T-helper 2 cell treated with Interferon-gamma antibody and Interleukin-4, amounts not matched to agents 100 ng/mL and 5 ng/mL, for 36 hours (primary cell): ENCODE data around the gene PRDM16. TPM values are rescaled to one million over a fixed set of nuclear protein-coding genes. Genes with fewer than 3 reads are reported as not detected.

Experiments used
- intact Hi-C: fragments of 100-400 bp; cut with micrococcal nuclease; formaldehyde crosslinking; loops from one replicate; pipeline ENCODE4 v1.15.1; 2023
- total RNA-seq: library from RNA; stranded (reverse); gene quantifications from 2 replicates; pipeline ENCODE4 v1.2.3, GENCODE V29; 2022

PRDM16 gene
- total RNA-seq, 1 donor from 2014 or later = not detected

DNA sequence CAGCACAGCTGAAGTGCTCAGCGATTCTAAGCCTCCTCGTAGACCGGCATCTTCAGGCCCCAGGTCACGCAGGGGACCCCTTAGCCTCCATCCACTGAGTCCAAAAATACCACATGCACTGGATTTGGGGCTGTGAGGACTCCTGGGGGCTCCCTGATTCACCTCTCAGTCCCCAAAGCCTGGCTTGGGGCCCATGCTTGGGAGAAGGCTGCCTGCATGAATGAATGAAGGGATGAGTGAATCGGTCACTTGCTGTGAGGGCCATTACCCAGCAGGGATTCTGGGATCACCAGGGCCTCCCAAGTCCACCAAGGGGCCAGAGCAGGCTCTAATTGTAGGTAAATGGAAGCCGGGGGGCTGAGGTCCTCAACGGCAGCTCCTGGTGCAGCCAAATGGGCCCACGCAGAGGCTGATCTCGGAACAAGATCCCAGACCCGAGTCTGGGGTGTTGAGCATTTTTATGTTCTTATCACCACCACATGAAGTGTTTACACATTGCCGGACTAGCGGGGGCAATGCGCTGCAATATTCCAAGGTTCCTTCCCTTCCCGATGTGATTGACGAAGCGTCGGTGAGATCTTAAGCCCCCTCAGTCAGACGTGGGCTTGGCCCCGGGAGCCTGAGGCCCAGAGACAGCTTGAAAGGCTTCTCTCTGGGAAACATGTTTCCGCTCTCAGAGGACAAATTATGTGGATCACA is 371.9 kb downstream of the PRDM16 start:
- intact Hi-C loops = no loop called here

DNA sequence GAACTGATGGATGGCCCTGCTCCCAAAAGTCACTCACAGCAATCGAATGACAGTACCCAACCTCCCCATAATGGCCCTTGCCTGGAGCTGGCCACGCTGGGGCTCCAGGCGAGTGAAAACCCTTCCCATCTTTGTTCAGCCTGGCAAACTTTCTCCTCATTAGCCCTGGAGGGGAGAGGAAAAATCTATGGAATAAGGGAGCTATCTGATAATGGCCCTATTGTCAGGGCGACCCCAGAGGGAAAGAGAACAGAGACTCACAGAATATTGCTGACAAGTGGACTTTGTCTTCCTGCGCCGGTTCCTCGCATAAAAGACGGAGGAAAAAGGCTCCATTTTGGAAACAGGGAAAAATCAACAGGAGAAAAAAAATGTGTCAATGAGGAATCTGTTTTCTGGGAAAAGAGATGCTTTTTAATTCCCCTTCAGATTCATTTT is 372.4 kb downstream of the PRDM16 start:
- intact Hi-C loops = no loop called here

DNA sequence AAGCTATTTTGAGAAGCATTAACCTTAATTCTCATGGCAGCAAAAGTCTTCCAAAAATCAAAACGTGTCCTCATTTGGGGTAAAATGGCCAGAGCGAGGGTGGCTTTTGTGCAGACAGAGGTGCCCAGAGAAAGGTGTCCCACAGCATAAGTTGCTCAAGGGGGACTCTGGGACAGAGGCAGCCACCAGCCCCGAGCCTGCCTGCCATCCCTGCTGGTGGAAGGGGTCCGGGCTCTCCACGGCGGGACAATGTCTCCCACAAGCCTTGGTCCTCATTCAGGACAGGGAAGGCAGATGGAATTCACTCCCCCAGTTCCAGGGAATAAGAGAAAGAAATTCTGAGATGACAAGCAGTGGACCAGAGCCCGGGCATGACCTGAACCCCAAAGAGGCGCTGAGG is 372.9 kb downstream of the PRDM16 start:
- intact Hi-C loops = no loop called here

DNA sequence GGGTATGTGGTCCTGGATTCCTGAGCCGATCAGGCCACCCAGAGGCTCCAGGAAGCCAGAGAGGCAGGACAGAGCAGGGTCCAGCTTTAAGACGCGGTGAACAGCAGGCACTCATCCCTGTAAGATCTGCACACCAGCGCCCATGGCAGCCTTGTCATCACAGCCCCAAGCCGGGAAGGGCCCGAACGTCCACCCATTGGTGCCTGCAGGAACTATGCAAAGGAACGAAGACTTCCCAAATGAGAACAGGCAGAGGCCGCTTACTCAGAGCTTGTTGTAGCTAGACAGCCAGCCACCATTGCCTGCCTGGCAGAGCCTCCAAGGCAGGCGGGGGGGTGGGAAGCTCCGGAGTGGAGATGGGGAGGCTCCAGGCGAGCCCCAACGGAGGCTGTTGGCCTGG is 373.3 kb downstream of the PRDM16 start:
- intact Hi-C loops = no loop called here

DNA sequence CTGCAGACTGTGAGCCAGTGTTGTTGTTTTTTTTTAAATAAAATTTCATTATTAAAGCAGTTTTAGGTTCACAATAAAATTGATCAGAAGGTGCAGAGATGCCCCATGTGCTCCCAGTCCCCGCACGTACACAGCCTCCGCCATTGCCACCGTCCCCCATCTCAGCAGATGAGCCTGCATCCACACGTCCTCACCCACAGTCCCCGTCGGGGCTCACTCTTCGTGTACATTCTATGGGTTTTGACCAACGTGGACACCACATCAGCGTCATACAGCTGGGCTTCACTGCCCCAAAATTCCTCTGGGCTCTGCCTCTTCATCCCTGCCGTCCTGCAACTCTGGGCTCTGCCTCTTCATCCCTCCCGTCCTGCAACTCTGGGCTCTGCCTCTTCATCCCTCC is 373.9 kb downstream of the PRDM16 start:
- intact Hi-C loops = no loop called here

DNA sequence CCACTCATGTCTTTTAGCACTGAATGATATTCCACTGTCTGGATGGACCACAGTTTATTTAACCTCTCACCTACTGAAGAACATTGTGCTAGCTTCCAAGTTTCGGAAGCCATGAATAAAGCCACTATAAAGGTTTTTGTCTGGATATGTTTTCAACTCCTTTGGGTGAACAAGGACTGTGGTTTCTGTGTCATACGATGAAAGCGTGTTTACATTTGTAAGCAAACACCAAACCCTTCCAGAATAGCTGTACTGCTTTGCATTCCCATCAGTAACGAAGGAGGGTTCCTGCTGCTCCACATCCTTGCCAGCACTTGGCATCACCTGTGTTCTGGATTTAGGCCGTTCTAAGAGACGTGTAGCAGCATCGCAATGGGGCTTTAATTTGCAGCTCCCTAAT is 374.8 kb downstream of the PRDM16 start:
- intact Hi-C loops = no loop called here

DNA sequence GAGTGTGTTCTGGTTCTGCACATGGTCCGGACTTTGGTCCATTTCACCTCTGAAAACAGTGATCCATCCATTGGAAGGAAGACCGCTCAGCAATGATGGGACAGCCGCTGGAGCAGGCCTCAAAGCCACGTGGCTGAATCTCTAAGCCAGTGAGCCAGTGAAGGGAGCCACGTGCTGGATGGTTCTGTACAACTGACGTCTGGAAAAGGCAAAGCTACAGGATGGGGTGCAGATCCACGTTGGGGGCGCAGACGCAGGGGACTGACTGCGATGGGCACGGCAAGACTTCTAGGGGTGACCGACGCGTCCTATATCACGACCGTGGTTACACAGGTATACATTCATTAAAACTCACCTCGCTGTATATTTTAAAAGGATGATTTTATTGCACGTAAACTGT is 375.3 kb downstream of the PRDM16 start:
- intact Hi-C loops = no loop called here

DNA sequence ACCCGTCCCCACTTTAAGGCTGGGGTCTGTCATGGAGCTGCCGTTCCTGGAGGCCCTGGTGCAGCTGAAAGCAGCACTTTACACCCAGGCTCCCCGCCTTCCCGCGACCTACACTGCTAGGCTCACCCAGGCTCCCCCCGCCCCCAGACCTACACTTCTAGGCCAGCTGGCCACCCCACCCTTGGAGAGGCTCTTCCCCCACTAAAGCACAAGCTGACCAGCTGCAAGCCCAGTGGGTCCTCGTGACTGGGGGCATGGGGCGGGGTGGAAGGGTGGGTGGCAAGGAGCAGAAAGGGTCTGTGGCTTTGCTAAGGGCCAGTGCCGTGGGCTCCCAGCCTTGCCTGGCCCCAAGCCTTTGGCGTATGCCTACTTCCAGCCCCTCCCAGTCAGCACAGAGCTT is 375.7 kb downstream of the PRDM16 start:
- intact Hi-C loops = no loop called here

DNA sequence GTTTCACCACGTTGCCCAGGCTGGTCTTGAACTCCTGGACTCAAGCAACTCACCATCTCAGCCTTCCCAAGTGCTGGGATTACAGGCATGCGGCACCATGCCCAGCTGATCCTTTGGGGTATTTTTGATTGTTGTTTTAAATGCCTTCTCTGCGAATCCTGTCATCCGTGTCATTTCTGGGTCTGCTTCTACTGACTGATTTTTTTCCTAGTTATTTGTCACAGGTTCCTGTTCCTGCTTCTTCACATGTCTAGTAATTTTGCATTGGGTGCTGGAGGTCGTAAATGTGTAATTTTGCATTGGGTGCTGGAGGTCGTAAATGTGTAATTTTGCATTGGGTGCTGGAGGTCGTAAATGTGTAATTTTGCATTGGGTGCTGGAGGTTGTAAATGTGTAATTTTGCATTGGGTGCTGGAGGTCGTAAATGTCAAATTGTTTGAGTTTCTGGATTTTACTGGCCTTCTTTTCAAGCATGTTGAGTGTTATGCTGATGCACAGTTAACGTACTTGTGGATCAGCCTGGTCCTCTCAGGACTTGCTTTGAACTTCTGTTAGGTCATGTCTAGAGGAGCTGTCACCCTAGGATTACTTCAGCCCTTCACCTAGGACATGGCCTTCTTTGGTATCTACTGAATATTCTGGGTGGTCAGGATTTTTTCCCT is 381.3 kb downstream of the PRDM16 start:
- intact Hi-C loops = no loop called here

DNA sequence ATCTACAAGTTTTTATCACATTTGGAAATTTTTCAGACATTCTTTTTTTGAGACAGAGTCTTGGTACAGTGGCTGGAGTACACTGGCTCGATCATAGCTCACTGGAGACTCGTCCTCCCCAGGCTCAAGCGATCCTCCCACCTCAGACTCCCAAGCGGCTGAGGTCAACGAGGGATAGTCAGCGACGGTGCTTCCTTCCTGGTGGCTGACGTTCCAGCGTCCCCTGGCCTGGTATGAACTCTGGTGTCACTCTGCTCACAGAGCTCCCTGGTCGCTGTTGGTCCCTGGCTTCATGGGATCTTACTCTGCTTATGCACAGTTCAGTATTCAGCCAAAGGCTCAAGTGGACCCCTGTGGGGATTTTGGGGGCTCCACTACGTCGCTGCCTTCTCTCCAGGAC is 382.0 kb downstream of the PRDM16 start:
- intact Hi-C loops = no loop called here

DNA sequence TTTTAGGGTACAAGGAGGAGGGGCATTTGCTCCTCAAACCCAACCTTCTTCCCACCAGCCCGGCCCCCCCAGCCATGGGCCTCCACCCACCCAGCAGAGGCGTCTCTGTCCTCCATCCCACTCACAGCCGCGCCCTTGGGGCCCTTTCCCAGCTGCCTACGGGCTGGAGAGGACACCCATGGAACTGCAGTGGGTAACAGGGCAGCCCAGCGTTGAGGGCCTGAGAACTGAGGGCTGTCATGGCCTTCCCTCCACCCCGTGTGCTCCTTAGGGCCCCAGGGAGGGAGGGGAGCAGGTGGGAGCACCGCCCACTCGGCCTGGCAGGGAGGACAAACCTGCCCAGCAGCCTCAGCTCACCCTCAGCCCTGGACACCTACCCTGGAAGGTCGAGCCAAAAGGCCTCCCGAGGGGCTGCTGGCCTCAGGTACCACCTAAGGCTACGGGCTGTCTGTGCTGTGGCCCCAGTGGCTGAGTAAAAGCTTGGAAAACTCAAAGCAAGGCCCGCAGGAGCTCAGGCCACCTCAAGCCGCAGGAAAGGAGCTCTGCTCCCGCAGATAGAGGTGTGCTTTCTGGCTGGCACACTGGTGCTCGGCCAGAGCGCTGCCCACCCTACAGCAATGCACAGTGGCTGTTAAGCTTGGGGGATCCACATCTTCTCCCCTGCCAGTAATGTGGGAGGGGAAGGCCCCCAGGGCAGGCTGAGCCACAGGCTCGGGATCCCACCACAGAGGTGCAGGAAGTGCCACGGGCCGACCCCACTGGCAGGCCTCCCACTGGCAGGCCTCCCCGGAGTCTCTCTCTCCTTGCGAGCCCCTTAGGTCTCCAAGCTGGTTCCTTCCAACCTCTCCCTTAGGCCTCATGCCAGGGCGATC is 383.2 kb downstream of the PRDM16 start:
- intact Hi-C loops = no loop called here

DNA sequence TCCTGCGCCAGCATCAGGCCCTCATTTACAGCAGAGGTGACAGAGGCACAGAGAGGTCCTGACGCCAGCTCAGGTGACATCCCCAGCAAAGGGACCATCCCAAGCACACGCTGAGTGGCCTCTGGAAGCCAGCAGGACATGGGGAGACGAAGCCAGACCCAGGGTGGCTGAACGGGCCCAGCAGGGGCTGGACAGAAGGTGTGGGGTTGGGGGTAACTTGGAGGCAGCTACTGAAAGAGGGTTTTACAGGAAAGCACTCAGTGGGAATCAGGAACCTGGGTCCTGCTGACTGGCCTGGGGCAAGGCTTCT is 383.8 kb downstream of the PRDM16 start:
- intact Hi-C loops = loop anchor here (1.0 kb wide), 1 partner anchor 166 kb away; no protein-coding TSS in a partner anchor

DNA sequence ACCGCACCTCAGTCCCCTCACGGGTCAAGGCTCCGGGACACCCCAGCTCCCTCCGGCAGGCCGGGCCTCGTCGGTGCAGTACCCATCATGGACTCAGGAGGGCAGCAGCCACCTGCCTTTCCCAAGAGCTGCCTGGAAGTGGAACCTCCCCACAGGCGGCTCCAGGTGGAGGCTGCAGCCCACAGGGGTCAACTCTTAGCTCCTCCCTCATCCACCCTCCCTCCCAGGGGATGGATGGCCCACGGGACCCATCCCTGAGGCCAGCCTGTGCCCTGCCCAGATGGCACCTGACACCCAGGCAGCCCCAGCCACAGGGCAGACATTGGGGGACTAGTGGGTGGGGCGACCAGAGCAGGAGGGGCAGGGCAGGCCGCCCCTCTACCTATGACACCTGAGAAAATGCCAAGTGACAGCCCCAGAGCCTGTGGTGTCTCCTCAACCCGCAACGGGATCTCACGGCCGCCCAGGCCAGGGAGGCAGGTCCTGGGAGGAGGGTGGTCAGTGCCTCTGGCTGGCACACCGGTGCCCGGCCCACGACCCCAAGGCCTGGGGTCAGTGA is 384.3 kb downstream of the PRDM16 start:
- intact Hi-C loops = loop anchor here (1.0 kb wide), 1 partner anchor 166 kb away; no protein-coding TSS in a partner anchor

DNA sequence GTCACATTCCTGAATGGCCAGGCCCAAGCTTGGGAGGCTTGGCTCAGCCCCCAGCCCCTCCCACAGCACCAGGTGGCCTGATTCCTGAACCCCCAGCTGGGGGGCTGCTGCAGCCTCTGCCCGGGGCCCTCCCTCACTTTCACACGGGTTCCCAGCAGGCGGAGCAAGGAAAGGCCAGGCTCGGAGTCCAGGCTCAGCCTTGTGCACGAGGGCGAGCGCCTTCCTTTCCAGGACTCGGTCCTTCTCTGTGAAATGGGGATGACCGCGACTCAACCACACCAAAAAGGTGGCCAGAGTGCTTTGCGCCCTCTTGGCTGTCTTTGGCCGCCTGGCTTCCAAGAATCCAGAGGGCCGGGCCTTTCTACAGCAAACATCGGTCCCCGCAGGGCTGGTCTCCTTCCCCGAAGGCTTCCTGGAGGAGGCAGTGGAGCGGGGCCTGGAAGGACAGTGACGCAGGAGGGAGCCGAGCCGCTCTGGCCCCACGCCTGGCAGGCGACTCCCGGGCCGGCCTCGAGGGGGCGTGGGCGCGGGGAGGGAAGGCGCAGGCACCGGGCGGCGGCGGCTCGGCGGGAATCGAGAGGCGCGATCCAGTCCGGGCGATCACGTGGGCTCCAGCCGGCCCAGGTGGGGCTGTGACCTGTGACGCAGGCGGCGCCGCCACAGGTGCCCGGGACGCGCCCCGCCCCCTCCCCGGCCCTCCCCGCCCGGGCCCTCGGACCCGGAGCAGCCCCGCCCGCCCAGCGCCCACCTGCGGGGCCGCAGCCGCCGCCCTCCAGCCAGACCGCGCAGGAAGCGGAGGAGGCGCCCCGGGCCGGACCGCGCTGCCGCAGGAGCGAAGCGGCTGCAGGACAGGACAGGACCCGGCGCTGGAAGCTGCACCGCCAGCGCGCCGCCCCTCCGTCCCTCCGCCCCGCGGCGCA is 385.1 kb downstream of the PRDM16 start, which contains the start of gene ARHGEF16:
TSS of gene ARHGEF16 (plus strand) at position 775 of the 920 bp plus-strand sequence. CDS start 8,420 bp downstream, outside the sequence.
- intact Hi-C loops = loop anchor here (1.0 kb wide), 1 partner anchor 165 kb away; no protein-coding TSS in a partner anchor

DNA sequence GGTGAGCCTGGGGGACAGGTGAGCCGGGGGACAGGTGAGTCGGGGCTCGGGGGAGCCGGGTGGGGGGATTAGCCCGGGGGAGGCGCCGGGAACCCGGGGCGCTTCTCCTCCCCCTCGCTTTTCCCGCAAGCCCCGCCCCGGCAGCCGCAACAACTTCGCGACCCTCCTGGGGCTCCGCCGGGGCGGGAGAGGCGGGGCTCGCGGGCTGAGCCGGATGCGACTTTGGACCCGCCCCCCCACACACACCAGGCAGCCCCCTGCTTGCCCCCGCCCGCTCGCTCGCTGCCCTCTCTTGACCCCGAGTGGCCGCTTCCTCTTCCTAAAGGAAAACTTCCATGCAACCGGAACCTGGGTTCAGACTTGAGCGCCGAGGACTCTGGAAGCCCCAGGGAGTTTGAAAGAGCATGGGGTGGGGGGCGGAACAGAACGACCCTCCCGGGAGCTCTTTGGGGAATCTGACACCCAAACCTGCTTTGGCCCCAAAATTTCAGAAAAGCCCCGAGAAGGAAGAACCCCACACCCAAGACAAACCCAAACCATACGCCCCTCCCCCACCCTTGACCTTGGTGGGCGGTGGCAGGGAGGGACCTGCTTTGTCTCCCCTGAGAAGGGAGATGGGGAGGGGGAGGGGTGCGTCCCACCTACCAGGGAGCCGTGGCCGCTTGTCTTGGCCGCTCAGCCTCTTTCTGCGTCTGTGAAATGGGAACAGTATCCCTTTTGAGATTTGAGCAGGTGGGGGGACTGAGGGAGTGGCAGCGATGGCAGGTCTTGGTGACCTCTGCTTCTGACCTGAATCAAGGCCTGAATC is 386.0 kb downstream of the PRDM16 start:
- intact Hi-C loops = no loop called here

DNA sequence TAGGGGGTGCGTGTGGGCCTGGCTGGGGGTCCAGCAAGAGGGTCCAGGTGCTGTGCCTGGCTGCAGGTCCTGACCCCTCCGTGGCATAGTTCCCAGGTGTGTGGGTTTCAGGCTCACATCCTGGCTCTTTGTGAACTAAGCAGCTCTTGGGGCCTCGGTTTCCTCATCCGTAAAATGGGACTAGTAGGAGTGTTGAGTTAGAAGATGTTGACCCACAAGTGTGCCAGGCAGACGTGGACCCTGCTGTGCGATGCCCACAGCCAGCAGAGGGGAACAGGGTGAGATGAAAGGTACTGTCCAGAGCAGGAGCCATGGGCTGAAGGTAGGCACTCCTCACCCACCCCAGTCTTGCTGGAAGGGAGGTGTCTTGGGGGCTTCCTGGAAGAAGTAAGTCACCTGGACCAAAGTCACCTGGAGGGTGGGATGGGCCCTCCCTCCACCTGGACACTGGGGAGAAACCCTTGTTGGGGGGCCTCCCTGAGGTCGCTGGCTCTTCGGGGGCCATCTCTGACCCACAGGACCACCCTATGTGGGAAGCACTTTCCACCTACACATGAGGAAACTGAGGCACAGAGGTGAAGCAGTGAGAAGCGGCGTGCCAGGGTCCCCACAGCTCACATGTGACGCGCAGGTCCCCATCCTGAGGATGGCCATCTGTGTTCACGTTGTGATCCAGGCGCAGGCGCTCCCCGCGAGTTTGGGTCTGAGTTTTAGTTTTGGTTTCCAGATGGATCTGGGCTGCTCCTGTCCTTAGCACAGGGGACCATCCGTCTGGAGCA is 386.9 kb downstream of the PRDM16 start:
- intact Hi-C loops = no loop called here

DNA sequence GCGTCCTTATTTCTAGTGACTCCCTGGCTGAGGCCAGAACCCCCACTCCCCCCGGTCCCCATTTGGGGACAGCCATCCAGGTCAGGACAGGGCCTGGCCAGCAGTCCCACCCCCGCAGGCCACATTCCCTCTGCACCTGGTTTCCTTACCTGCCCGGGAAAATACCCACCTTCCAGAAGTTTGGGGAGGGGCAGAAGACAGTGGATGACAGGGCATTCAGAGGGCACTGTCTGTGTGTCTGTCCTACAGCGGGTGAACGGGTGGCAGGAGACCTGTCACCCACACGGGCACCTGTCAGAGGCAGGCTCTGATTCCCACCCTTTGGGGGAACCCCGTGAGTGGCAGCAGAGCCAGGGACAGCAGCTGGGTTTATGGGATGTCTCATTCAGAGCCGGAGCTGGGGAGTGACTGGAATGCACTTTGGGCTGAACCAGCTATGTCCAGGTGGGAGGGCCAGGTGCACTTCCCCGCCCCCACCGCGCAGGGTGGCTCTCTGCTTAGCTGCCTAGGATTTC is 387.5 kb downstream of the PRDM16 start:
- intact Hi-C loops = no loop called here
